Right atrium auricular region (tissue), 2 donors: ENCODE data around the gene SANBR. TPM values are rescaled to one million over a fixed set of nuclear protein-coding genes. Genes with fewer than 3 reads are reported as not detected.
A peak's percentile ranks its signal among the peaks of the same experiment; 100 is the strongest.

ENCODE experiments used
- DNase-seq: peaks from one replicate; pipeline ENCODE4 v3.0.0-alpha.2; 2019; ENCODE audit warnings: low spot score
- H3K27ac ChIP-seq, 2 donors: fragments of 200-600 bp; sonication (generic); 1 replicate in 1 of 2; 2 replicates in 1 of 2; pipeline ENCODE4 v1.5.1; 2016 to 2019
- H3K27me3 ChIP-seq, 2 donors: fragments of 200-600 bp; sonication (generic); one replicate each; pipeline versions ENCODE4 v1.5.1 to v1.6.0; 2017 to 2019
- H3K36me3 ChIP-seq: fragments of 200-600 bp; sonication (generic); one replicate; pipeline ENCODE4 v1.5.1; 2016
- H3K4me1 ChIP-seq, 2 donors: fragments of 200-600 bp; sonication (generic); one replicate each; pipeline versions ENCODE4 v1.5.1 to v1.6.0; 2017 to 2019
- H3K4me3 ChIP-seq, 2 donors: fragments of 200-600 bp; sonication (generic); 1 replicate in 1 of 2; 2 replicates in 1 of 2; pipeline ENCODE4 v1.5.1; 2017 to 2019; ENCODE audit warnings: mild to moderate bottlenecking in 1 of 2, moderate library complexity in 1 of 2
- H3K9me3 ChIP-seq, 2 donors: fragments of 200-600 bp; sonication (generic); one replicate each; pipeline ENCODE4 v1.5.1; 2019
- CTCF ChIP-seq, 2 donors: fragments of 200-600 bp; sonication (generic); IDR thresholded peaks; one replicate each; pipeline ENCODE4 v1.5.1; 2019; ENCODE audit warnings: antibody characterized with exemption in 2 of 2
- total RNA-seq, 2 donors: library from RNA; depleted of rRNA; stranded (reverse); fragments of >200 nt; gene quantifications; one replicate each; pipeline ENCODE4 v1.1.0, GENCODE V29; 2016

The SANBR gene
- total RNA-seq, 2 donors from 2014 or later: 3.2 to 11.1 TPM

DNA sequence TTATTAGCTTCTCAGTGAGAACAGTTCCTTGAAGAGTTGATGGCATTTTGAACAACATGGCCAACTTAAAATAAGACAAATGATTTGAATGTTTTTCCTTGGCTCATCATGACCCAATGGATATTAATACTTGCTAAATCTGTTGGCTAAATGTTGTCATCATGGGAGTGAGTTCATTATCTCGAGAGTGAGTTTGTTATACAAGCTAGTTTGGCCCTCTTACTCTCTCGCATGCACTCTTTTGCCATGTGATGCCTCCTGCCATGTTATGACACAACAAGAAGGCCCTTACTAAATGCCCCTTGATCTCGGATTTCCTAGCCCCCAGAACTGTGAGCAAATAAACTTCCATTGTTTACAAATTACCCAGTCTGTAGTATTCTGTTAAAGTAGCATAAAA is 22.9 kb upstream of the SANBR start:
- Histone ChIP-seq H3K9me3 (no peaks in the 10 kb centered on the region), H3K36me3 (peaks cover under 1% of the 10 kb centered on the region), H3K27me3 (no peaks in the 10 kb centered on the region), H3K27ac (no peak overlapping the region), H3K4me1 (peaks cover 0 to 26% of the 10 kb centered on the region in 2 donors), H3K4me3 (no peak overlapping the region)
- no peak for TF ChIP-seq CTCF (IDR thresholded peaks at IDR 0.05)
- DNase-seq: no peak

- no peak for DNase-seq
- H3K36me3 ChIP-seq: peaks cover 19% of the 10 kb centered on the region
- H3K27me3 ChIP-seq: no peaks in the 10 kb centered on the region
- peak overlapping the region in 1 of 2 donors; percentile 24 for H3K27ac ChIP-seq
- TF ChIP-seq CTCF (IDR thresholded peaks at IDR 0.05): no peak
- H3K9me3 ChIP-seq: no peaks in the 10 kb centered on the region
- peaks cover 0 to 26% of the 10 kb centered on the region in 2 donors for H3K4me1 ChIP-seq
- H3K4me3 ChIP-seq: no peak overlapping the region
Measured at GRCh38 chr2:61044636-61045035, 21.0 kb upstream of the SANBR start.

DNA sequence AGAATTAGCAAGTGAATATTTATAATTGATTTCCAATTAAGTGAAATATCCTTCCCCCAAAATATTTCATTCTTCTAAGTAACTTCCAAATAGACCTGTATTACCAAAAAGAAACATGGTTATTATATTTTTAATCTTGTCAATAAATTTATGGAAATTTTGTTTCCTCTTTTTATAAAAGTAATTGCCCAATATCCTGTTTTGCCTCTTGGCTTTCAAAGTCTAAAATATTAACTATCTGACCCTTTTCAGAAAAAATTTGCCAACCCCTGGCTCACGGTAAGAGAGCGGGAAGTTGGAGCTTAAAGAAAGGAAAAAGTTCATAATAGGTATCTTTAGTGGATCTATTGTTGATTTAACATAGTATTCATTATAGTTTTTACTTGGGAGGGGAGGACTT is 20.4 kb upstream of the SANBR start:
- Histone ChIP-seq H3K36me3 (peaks cover 25% of the 10 kb centered on the region), H3K4me3 (no peak overlapping the region), H3K4me1 (peaks cover 0 to 26% of the 10 kb centered on the region in 2 donors), H3K27ac (peak overlapping the region in 1 of 2 donors; percentile 24), H3K27me3 (no peaks in the 10 kb centered on the region), H3K9me3 (no peaks in the 10 kb centered on the region)
- no peak for DNase-seq
- TF ChIP-seq CTCF (IDR thresholded peaks at IDR 0.05): no peak

GRCh38 chr2:61045999-61046398 is 19.7 kb upstream of the SANBR start:
- DNase-seq: no peak
- H3K9me3 ChIP-seq: no peaks in the 10 kb centered on the region
- TF ChIP-seq CTCF (IDR thresholded peaks at IDR 0.05): no peak
- no peaks in the 10 kb centered on the region for H3K27me3 ChIP-seq
- no peak overlapping the region for H3K4me3 ChIP-seq
- no peak overlapping the region for H3K27ac ChIP-seq
- peaks cover 33% of the 10 kb centered on the region for H3K36me3 ChIP-seq
- H3K4me1 ChIP-seq: peaks cover 0 to 26% of the 10 kb centered on the region in 2 donors

GRCh38 chr2:61055557-61055956 is 10.1 kb upstream of the SANBR start:
- no peak for DNase-seq
- Histone ChIP-seq H3K27me3 (no peaks in the 10 kb centered on the region), H3K4me1 (peaks cover 0 to 5% of the 10 kb centered on the region in 2 donors), H3K4me3 (no peak overlapping the region), H3K27ac (no peak overlapping the region), H3K36me3 (peaks cover 18% of the 10 kb centered on the region), H3K9me3 (no peaks in the 10 kb centered on the region)
- TF ChIP-seq CTCF (IDR thresholded peaks at IDR 0.05): no peak

GRCh38 chr2:61057562-61057961 is 8.1 kb upstream of the SANBR start:
- H3K27me3 ChIP-seq: no peaks in the 10 kb centered on the region
- no peak overlapping the region for H3K27ac ChIP-seq
- peaks cover 0 to 5% of the 10 kb centered on the region in 2 donors for H3K4me1 ChIP-seq
- H3K9me3 ChIP-seq: no peaks in the 10 kb centered on the region
- no peak for TF ChIP-seq CTCF (IDR thresholded peaks at IDR 0.05)
- H3K36me3 ChIP-seq: peaks cover 10% of the 10 kb centered on the region
- no peak overlapping the region for H3K4me3 ChIP-seq
- no peak for DNase-seq
